Pancreas (tissue), 10 donors: ENCODE data around the gene ACP6. TPM values are rescaled to one million over a fixed set of nuclear protein-coding genes. Genes with fewer than 3 reads are reported as not detected.

Experiments used
- ATAC-seq, 4 donors: fragments of 200-7000 bp; cut with Tn5 transposase; one replicate each; pipeline versions ENCODE4 v1.8.0 to v1.9.1; 2020; ENCODE audit warnings: mild to moderate bottlenecking in 4 of 4, moderate library complexity in 4 of 4
- DNase-seq, 6 donors: peaks; one replicate each; pipeline ENCODE4 v3.0.0-alpha.2; 2020
- FAIRE-seq: peaks from 2 replicates; lab custom pipeline; 2012; peaks lifted over from hg19 to GRCh38; lab: Jason Lieb, UNC
- H3K27ac ChIP-seq, 4 donors: fragments of 200-600 bp; sonication (generic); 1 replicate in 3 of 4; 2 replicates in 1 of 4; pipeline versions ENCODE4 v1.5.0 to v1.8.0; 2020
- H3K27me3 ChIP-seq, 4 donors: fragments of 200-600 bp; one replicate each; pipeline ENCODE4 v1.8.0; 2021
- H3K36me3 ChIP-seq, 3 donors: fragments of 200-600 bp; sonication (generic) in 1 of 3; one replicate each; pipeline versions ENCODE4 v1.5.0 to v1.8.0; 2020 to 2021
- H3K4me1 ChIP-seq, 3 donors: fragments of 200-600 bp; one replicate each; pipeline ENCODE4 v1.8.0; 2021
- H3K4me3 ChIP-seq, 4 donors: fragments of 200-600 bp; sonication (generic) in 2 of 4; one replicate each; pipeline versions ENCODE4 v1.5.0 to v1.8.0; 2020 to 2021
- H3K9me3 ChIP-seq, 4 donors: fragments of 200-600 bp; one replicate each; pipeline ENCODE4 v1.8.0; 2021
- CTCF ChIP-seq, 4 donors: fragments of 200-600 bp; sonication (generic) in 3 of 4; IDR thresholded peaks; one replicate each; pipeline versions ENCODE4 v1.5.0 to v1.8.0; 2021; ENCODE audit warnings: antibody characterized with exemption in 4 of 4
- WGBS, 2 donors: extraction: QIAGEN DNeasy Blood & Tissue Kit; methylation state at CpG; one replicate each; pipeline ENCODE4 v1.1.7; 2013; 5-methylcytosine and 5-hydroxymethylcytosine counted together
- intact Hi-C, 3 donors: fragments of 100-400 bp; cut with DNase I; formaldehyde crosslinking; loops; one replicate each; pipeline versions ENCODE4 v1.11.1 to v1.14.2; 2022
- polyA plus RNA-seq, 2 donors: library from polyadenylated mRNA; stranded (reverse); fragments of 200-250 nt; gene quantifications; one replicate each; pipeline ENCODE4 v1.2.3, GENCODE V29; 2013
- total RNA-seq, 6 donors: library from RNA; stranded (reverse); fragmentation: NEBNext Ultra II Directional in 4 of 6; extraction: Animal tissue kit (Norgen Biotek cat#: 25700) in 4 of 6; gene quantifications; one replicate each; pipeline versions ENCODE4 v1.2.1 to v1.2.4, GENCODE V29; 2021 to 2023
- donor health status: healthy with polysubstance abuse.
- donor health status: DM: no; HTN: no; CAD: no; lungs with moderate emphysema.
- donor health status: DM: no; HTN: no; CAD: no.
- donor health status: control.
- donor health status: control.
- donor health status: Bipolar disorder and iron deficiency.
- donor health status: DM: yes; HTN: yes; CAD: no.
- donor health status: DM: no; HTN: no; CAD: no.
- donor health status: DM: no; HTN: no; CAD: no.
- donor health status: DM: yes; HTN: yes; CAD: no.

ACP6 gene
- total and polyA plus RNA-seq, 8 donors, result 8.5 to 18.6 (median 10.1) TPM

- Histone ChIP-seq H3K27ac (no peak overlapping the region), H3K9me3 (no peaks in the 10 kb centered on the region), H3K4me3 (no peak overlapping the region), H3K36me3 (peaks cover 0 to 49% (median 0%) of the 10 kb centered on the region in 3 donors), H3K4me1 (no peaks in the 10 kb centered on the region), H3K27me3 (no peaks in the 10 kb centered on the region)
- TF ChIP-seq CTCF (IDR thresholded peaks at IDR 0.05), result no peak
- intact Hi-C loops, result no loop called here
- 95 to 96% methylated on average over 5 of the region's 5 CpGs for WGBS, 2 donors
- no peak for FAIRE-seq
- DNase-seq, result no peak
- ATAC-seq, result no peak
Measured at GRCh38 chr1:147654511-147654910, 15.8 kb downstream of the ACP6 start.

- DNase-seq (no peak), ATAC-seq (no peak), FAIRE-seq (no peak)
- H3K4me1 ChIP-seq, result no peaks in the 10 kb centered on the region
- no peaks in the 10 kb centered on the region for H3K27me3 ChIP-seq
- 83 to 86% methylated on average over 3 of the region's 3 CpGs for WGBS, 2 donors
- H3K4me3 ChIP-seq, result no peak overlapping the region
- H3K27ac ChIP-seq, result no peak overlapping the region
- H3K36me3 ChIP-seq, result peaks cover 0 to 62% (median 0%) of the 10 kb centered on the region in 3 donors
- intact Hi-C loops, result no loop called here
- H3K9me3 ChIP-seq, result no peaks in the 10 kb centered on the region
- no peak for TF ChIP-seq CTCF (IDR thresholded peaks at IDR 0.05)
Measured at GRCh38 chr1:147652306-147652705, 18.0 kb downstream of the ACP6 start.

GRCh38 chr1:147651466-147651865 lies 18.9 kb downstream of the ACP6 start:
- no peak overlapping the region for H3K27ac ChIP-seq
- FAIRE-seq (no peak), ATAC-seq (peak in 1 of 4 donors; percentile 27), DNase-seq (no peak)
- TF ChIP-seq CTCF (IDR thresholded peaks at IDR 0.05), result no peak
- no peak overlapping the region for H3K4me3 ChIP-seq
- intact Hi-C loops, result no loop called here
- H3K9me3 ChIP-seq, result no peaks in the 10 kb centered on the region
- no peaks in the 10 kb centered on the region for H3K27me3 ChIP-seq
- WGBS, 2 donors, result 71 to 88% methylated on average over 1 of the region's 1 CpG
- H3K36me3 ChIP-seq, result peaks cover 0 to 68% (median 0%) of the 10 kb centered on the region in 3 donors
- H3K4me1 ChIP-seq, result no peaks in the 10 kb centered on the region

GRCh38 chr1:147648933-147649332 lies 21.4 kb downstream of the ACP6 start:
- FAIRE-seq (no peak), ATAC-seq (no peak), DNase-seq (no peak)
- no peaks in the 10 kb centered on the region for H3K4me1 ChIP-seq
- TF ChIP-seq CTCF (IDR thresholded peaks at IDR 0.05), result no peak
- no peak overlapping the region for H3K27ac ChIP-seq
- peaks cover 0 to 58% (median 0%) of the 10 kb centered on the region in 3 donors for H3K36me3 ChIP-seq
- H3K27me3 ChIP-seq, result no peaks in the 10 kb centered on the region
- no peak overlapping the region for H3K4me3 ChIP-seq
- no peaks in the 10 kb centered on the region for H3K9me3 ChIP-seq
- intact Hi-C loops, result loop anchor here in 1 of 3 donors (10.0 kb wide), 1 partner anchor 246 kb away; no protein-coding TSS in a partner anchor
- 94 to 100% methylated on average over 2 of the region's 2 CpGs for WGBS, 2 donors

- H3K4me1 ChIP-seq, result no peaks in the 10 kb centered on the region
- no peaks in the 10 kb centered on the region for H3K9me3 ChIP-seq
- no peaks in the 10 kb centered on the region for H3K27me3 ChIP-seq
- FAIRE-seq (no peak), ATAC-seq (no peak), DNase-seq (no peak)
- TF ChIP-seq CTCF (IDR thresholded peaks at IDR 0.05), result no peak
- 87 to 91% methylated on average over 13 of the region's 13 CpGs for WGBS, 2 donors
- intact Hi-C loops, result loop anchor here in 1 of 3 donors (10.0 kb wide), 1 partner anchor 247 kb away; no protein-coding TSS in a partner anchor
- H3K36me3 ChIP-seq, result peaks cover 0 to 50% (median 0%) of the 10 kb centered on the region in 3 donors
- no peak overlapping the region for H3K27ac ChIP-seq
- no peak overlapping the region for H3K4me3 ChIP-seq
Measured at GRCh38 chr1:147647796-147648633, 22.3 kb downstream of the ACP6 start.
